ENCODE results near the gene CACNA2D3.
"Not testable (repeated sequence)": the region's sequence is repeated elsewhere in the genome, so short reads cannot be mapped to it uniquely, and the experiment has no call there.

Gene CACNA2D3

GRCh38 chr3:54464554-54464953 is 342.2 kb downstream of the CACNA2D3 start:
- DNase-seq (ENCODE audit: low read depth) = not testable (repeated sequence)

GRCh38 chr3:54476891-54477290 is 354.5 kb downstream of the CACNA2D3 start:
- no peak for DNase-seq (ENCODE audit: low read depth)

GRCh38 chr3:54481606-54482365 is 359.4 kb downstream of the CACNA2D3 start:
- no peak for DNase-seq (ENCODE audit: low read depth)

DNA sequence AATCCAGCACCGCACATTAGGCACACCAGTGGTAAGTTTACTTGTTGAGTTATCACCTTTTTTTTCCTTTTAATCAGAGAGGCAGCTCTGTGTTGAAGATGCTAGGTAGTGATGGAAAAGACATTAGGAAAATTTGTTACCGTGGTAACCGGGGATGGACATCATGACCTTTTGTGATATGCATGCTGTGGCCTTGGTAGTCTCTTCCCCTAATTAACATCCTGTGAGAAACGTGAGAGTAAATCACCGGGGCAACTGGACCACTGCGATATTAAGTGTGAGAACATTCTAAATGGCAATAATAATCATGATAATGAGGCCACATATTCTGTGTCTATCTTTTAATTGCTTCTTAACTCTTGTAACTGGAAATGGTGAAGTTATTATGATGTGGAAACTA is 362.0 kb downstream of the CACNA2D3 start:
- no peak for DNase-seq (ENCODE audit: low read depth)

DNA sequence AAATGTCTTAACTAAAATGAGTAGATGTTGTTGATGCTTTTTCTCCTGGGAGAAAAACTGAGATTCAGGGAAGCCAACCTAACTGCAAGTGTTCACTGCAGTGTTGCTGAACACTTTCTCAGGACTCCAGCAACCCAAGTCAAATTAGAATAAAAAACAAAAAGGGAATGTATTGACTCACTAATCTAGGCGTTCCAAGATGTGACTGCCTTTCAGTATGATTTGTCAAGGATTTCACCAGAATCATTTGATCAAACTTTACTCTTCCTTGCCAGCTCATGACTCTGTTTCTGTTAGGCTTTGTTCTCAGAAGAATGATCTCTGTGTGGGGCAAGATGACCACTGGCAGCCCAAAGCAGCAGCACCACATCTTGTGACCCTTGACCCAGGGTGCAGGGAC is 364.0 kb downstream of the CACNA2D3 start:
- peak; percentile 5 for DNase-seq (ENCODE audit: low read depth)

- no peak for DNase-seq (ENCODE audit: low read depth)
Observed at GRCh38 chr3:54488297-54488696, 365.9 kb downstream of the CACNA2D3 start.

DNA sequence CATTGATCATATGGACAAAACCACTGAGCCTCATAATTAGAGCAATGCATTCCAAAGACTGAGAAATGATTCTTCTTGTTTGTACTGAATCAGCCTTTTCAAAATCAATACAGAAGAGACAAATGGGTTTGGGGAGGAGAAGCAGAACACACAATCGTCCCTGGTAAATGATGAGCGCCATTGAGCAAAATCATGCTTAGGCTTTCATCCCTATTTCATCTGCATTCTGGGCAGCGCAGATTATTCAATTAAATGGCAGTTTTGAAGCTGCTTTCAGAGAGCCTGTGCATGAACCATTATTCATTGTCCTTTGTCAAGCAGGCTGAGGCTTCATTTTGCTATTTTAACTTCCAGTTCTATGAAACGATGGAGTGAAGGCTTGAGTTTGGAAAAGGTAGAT is 371.9 kb downstream of the CACNA2D3 start:
- no peak for DNase-seq (ENCODE audit: low read depth)

DNA sequence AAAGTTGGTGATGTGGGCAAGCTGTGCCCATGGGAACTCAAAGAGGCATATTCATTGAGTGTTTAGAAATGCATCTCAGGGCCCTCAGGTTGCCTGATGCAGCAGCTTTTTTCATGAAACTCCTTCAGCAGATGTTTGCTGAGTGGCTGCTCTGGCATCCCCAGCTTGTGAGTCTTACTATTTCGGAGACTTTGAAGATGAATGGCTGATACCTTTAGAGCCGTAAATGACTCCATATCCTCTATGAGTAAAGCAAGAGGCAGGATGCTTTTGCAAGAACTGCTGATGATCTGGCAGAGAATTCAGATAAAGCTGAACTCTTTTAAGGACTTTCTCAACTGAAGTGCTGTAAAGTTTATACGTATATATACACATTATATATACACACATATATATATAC is 384.3 kb downstream of the CACNA2D3 start:
- DNase-seq (ENCODE audit: low read depth) = no peak

DNA sequence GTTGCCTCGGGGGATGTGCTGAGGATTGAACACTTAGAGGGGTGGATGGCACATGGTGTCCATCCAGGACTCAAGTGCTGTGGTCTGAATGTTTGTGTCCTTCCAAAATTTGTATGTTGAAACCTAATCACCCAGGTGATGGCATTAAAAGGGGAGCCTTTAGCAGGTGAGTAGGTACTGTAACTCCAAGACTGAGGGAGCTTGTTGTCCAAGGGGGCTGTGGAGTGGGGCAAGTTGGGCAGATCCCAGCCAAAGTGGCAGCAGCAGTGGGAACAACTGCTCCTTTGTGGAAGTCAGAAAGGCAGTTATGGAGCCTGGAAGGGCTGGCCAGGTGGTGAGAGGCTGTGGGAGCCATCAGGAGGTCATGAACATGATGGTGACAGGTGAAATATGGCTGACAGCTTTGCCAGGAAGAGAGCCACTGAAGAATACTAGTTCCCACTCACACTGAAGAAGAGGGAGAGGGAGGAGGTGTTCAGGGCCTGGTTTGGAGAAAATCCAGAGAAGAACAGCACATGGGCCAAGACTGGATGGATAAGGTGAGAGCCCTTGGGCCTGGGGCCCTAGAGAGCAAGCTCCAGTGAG is 385.6 kb downstream of the CACNA2D3 start:
- DNase-seq (ENCODE audit: low read depth) = no peak

GRCh38 chr3:54510506-54510905 is 388.2 kb downstream of the CACNA2D3 start:
- DNase-seq (ENCODE audit: low read depth) = no peak

- no peak for DNase-seq (ENCODE audit: low read depth)
Observed at GRCh38 chr3:54511766-54512365, 389.5 kb downstream of the CACNA2D3 start.

- DNase-seq (ENCODE audit: low read depth) = no peak
Observed at GRCh38 chr3:54514006-54514405, 391.7 kb downstream of the CACNA2D3 start.

GRCh38 chr3:54514416-54514815 is 392.1 kb downstream of the CACNA2D3 start:
- DNase-seq (ENCODE audit: low read depth) = no peak

DNA sequence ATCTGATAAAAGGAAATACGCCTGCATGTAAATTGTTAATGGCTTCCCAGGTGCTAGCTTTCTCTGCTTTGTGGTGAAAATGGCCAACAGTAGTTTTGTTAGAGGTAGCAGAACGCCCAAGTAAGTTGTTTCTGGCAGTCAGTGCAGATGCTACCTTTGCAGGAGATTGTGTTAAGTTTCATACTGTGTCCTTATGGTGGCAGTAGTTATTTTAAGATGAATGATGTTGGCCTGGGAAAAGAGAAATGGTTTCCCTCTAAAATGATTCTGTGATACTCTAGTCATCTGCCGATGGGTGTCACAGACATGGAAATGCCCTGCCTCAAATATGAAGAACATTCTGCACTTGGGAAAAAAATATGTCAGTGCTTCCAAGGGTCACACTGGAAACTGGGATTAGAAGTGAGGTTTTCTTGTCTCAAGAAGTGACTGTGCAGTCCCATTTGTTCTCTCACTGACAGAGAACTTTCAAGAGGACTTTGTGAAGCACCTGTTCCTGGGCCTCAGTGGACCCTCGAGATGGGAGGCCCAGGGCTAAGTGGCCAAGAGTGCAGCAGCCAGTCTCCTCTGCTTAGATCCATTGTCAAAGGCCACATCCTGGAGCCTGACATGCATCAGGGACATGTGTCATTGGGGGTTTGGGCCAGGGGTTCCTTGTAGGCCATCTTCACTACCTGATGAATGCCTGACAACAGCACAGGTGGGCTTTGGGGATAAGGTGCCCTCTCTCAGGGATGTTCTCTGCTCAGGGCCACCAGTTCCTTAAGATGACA is 393.3 kb downstream of the CACNA2D3 start:
- DNase-seq (ENCODE audit: low read depth) = no peak

DNA sequence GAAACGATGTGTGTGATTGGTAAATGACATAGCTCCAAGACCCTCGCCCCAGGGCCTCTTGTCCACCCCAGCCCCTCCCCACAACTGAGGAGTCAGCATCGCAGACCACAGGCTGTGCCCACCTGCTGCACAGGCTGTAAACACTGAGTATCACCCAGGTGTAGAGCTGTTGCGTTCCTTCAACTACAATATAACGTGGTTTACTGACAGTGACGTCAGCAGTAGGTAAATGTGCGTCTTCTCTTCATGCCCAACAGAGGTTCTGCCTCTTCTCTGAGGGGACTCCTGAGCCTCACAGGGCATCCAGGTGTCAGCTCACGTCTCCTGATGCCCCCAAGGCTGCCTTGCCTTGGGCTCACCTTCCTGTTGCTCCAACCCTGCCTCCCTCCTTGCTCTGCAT is 395.1 kb downstream of the CACNA2D3 start:
- no peak for DNase-seq (ENCODE audit: low read depth)

DNA sequence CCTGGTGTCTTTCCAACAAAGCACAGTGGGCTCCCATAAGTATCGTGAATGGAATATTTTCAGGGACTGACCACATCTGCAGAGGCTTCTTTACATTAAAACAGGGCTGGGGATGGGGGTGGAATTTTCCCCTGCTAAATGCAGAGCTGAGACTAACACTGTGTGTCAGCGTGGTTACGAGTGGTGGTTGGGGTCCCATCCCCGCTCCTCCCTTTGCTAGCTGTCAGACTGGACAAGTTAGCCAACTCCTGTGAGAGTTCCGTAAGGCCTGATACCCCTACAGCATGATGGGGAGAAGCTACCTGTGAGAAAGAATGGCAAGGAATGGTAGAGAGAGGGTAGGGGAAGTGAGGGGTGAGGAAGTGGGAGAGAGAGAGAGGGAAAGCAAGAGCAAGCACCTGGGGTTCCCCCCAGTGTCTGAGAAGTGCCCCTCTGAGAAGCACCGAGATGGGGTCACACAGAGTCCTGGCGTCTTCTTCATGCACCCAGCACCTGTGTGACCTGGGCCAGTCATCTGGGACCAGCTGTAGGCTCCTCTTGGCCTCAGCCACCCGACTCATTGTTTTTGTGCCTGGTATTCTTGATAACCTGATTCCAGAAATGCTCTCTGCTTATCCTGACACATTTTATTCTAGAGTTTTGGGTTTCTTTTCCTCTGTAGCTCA is 395.8 kb downstream of the CACNA2D3 start:
- DNase-seq (ENCODE audit: low read depth) = no peak

DNA sequence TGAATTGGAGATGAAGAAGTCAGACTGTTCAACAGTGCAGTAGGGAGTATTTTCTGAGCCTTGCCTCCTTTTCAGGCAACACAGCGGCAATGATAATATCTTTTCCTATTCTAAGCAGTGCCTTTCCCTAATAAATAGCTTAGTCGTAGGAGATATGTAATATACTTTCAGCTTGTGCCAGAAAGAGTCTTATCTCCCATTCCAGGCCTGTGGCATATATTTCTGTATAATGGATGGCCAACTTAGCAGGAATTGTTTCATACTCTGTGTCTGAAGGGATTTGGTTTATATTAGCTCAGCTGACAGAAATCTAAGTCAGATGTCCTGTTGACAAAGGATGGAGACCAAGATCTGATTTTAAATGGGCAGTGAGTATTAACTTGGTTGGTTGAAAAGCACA is 397.1 kb downstream of the CACNA2D3 start:
- no peak for DNase-seq (ENCODE audit: low read depth)

- no peak for DNase-seq (ENCODE audit: low read depth)
Observed at GRCh38 chr3:54520060-54520459, 397.7 kb downstream of the CACNA2D3 start.

DNA sequence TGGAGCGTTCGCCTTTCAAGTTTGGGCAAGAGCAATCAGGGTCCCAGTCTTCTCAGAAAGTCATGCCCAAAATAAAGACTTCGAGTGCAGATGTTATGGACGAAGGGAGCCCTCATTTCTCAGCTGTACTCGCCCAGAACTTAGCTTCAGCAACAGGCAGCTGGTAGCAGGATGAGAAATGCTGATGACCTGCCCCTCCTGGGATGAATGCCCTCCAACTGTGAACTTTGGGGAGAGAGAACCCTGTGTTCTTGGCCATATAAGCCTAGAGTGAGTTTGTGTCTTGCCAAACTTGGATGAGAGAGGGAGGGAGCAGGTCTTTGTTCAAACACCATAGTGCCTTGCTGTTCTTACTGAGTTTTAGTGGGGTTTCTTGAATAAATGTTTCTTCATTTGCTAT is 405.2 kb downstream of the CACNA2D3 start:
- DNase-seq (ENCODE audit: low read depth) = no peak

DNA sequence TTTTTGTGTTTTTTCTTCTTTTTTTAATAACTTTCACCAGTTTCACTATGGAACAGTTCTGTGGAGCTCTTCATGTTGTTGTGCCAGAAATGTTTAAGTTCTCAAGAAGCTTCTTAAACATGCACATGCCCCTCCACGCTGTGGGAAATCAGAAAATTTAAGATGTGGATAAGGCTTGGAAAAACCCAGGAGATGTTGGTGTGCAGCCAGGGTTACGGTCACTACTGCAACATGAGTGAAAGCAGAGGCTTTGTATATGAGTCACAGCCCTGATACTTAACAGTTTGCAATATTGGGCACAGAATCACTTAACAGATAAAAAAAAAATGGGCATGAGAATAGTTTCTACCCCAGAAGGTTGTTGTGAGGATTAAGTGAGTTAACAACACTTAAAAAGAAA is 405.6 kb downstream of the CACNA2D3 start:
- DNase-seq (ENCODE audit: low read depth) = peak; percentile 20

GRCh38 chr3:54528668-54529067 is 406.3 kb downstream of the CACNA2D3 start:
- no peak for DNase-seq (ENCODE audit: low read depth)

- DNase-seq (ENCODE audit: low read depth) = no peak
Observed at GRCh38 chr3:54530091-54530490, 407.7 kb downstream of the CACNA2D3 start.
